Tibial nerve (tissue), 4 donors: ENCODE measurements around the gene DDIT4.

Experiments used
- EP300 ChIP-seq, 2 donors: sonication (generic); formaldehyde crosslinking; IDR thresholded peaks; one replicate each; pipeline ENCODE4 v1.6.1; 2017; ENCODE audit warnings: antibody characterized with exemption in 2 of 2, mild to moderate bottlenecking in 1 of 2
- POLR2A ChIP-seq, 2 donors: fragments of 450-650 bp; IDR thresholded peaks; one replicate each; pipeline ENCODE4 v1.6.1; 2017; ENCODE audit warnings: antibody characterized with exemption in 2 of 2, mild to moderate bottlenecking in 2 of 2, moderate library complexity in 2 of 2
- TF ChIP-seq, protein P1 (sequence below), 5 experiments: fragments of 200-600 bp in 3 of 5; fragments of 450-650 bp in 2 of 5; sonication (generic) in 3 of 5; IDR thresholded peaks; one replicate each; pipeline ENCODE4 v1.5.1; 2016 to 2019; ENCODE audit warnings: antibody characterized with exemption in 5 of 5, mild to moderate bottlenecking in 3 of 5, moderate library complexity in 2 of 5

DNA sequence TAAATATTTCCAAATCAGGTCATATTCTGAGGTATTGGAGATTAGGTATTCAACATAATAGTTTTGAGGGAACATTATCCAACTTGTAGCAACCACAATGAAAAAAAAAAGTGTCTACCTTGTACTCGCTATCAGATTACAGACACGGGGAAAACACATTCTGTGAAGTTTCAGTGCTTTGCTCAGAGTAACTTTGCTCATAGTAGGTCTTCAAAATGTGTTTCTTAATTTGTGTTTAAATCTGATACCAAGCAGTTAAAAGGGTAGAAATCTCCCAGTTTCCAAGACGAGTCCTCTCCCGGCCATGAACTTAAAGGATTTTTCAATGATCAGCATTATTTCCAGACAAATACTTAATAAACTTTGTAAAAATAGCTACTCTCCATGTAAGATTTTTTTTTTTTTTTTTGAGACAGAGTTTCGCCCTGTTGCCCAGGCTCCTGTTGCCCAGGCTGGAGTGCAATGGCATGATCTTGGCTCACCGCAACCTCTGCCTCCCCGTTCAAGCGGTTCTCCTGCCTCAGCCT is 39.2 kb downstream of the DDIT4 start:
- TF ChIP-seq, protein P1, sequence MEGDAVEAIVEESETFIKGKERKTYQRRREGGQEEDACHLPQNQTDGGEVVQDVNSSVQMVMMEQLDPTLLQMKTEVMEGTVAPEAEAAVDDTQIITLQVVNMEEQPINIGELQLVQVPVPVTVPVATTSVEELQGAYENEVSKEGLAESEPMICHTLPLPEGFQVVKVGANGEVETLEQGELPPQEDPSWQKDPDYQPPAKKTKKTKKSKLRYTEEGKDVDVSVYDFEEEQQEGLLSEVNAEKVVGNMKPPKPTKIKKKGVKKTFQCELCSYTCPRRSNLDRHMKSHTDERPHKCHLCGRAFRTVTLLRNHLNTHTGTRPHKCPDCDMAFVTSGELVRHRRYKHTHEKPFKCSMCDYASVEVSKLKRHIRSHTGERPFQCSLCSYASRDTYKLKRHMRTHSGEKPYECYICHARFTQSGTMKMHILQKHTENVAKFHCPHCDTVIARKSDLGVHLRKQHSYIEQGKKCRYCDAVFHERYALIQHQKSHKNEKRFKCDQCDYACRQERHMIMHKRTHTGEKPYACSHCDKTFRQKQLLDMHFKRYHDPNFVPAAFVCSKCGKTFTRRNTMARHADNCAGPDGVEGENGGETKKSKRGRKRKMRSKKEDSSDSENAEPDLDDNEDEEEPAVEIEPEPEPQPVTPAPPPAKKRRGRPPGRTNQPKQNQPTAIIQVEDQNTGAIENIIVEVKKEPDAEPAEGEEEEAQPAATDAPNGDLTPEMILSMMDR (IDR thresholded peaks at IDR 0.05), result no peak
- TF ChIP-seq POLR2A (IDR thresholded peaks at IDR 0.05) (no peak), EP300 (IDR thresholded peaks at IDR 0.05) (no peak)
